Sigmoid colon (tissue), 4 donors: Measurements from ENCODE around the gene USP21.

ENCODE experiments used
- EP300 ChIP-seq, 4 donors: sonication (generic); formaldehyde crosslinking; IDR thresholded peaks; one replicate each; pipeline ENCODE4 v1.6.1; 2017; ENCODE audit warnings: antibody characterized with exemption in 4 of 4
- POLR2A ChIP-seq, 2 donors: fragments of 450-650 bp; IDR thresholded peaks; one replicate each; pipeline ENCODE4 v1.6.1; 2016; ENCODE audit warnings: antibody characterized with exemption in 2 of 2, mild to moderate bottlenecking in 2 of 2, moderate library complexity in 2 of 2
- POLR2AphosphoS5 ChIP-seq, 4 donors: sonication (generic); formaldehyde crosslinking; IDR thresholded peaks; one replicate each; pipeline ENCODE4 v1.6.1; 2017; ENCODE audit warnings: antibody characterized with exemption in 4 of 4
- TF ChIP-seq, protein P1 (sequence below), 4 experiments: fragments of 450-650 bp in 3 of 4; fragments of 200-600 bp in 1 of 4; IDR thresholded peaks; one replicate each; pipeline ENCODE4 v1.5.1; 2016 to 2019; ENCODE audit warnings: antibody characterized with exemption in 4 of 4, mild to moderate bottlenecking in 3 of 4, moderate library complexity in 2 of 4

DNA sequence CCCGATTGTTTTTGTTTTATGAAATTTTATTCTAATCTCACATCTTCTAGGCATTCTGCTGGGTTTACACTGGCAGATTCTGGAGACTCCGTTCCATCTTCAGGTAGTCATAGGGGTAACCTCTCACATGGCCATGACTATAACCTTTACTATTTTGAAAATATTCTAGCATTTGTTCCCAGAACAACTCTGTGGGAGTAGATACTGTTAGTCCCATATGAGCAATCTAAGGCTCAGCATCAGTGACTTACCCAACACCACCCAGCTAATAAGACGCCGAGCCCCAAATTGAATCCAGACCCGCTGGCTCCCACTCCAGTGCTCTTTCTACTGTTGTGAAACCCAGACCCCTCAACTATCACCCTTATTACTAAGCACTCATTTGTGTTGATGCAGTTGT lies 29.7 kb downstream of the USP21 start:
- TF ChIP-seq, protein P1, sequence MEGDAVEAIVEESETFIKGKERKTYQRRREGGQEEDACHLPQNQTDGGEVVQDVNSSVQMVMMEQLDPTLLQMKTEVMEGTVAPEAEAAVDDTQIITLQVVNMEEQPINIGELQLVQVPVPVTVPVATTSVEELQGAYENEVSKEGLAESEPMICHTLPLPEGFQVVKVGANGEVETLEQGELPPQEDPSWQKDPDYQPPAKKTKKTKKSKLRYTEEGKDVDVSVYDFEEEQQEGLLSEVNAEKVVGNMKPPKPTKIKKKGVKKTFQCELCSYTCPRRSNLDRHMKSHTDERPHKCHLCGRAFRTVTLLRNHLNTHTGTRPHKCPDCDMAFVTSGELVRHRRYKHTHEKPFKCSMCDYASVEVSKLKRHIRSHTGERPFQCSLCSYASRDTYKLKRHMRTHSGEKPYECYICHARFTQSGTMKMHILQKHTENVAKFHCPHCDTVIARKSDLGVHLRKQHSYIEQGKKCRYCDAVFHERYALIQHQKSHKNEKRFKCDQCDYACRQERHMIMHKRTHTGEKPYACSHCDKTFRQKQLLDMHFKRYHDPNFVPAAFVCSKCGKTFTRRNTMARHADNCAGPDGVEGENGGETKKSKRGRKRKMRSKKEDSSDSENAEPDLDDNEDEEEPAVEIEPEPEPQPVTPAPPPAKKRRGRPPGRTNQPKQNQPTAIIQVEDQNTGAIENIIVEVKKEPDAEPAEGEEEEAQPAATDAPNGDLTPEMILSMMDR (IDR thresholded peaks at IDR 0.05), result no peak
- TF ChIP-seq POLR2A (IDR thresholded peaks at IDR 0.05) (no peak), EP300 (IDR thresholded peaks at IDR 0.05) (no peak), POLR2AphosphoS5 (IDR thresholded peaks at IDR 0.05) (no peak)
